Stimulated activated CD4-positive, alpha-beta T cell treated with anti-CD3 and anti-CD28 coated beads, TNF-alpha, amount 100 ng/mL, for 1 hour (primary cell): Measurements from ENCODE around the gene GOPC.

Source experiments
- DNase-seq, 3 donors: peaks; one replicate each; pipeline ENCODE4 v3.0.0-alpha.2; 2020; ENCODE audit warnings: low read depth in 3 of 3, low spot score in 1 of 3

The GOPC gene

GRCh38 chr6:117597755-117598154 is 4.6 kb downstream of the GOPC start:
- no peak for DNase-seq

DNA sequence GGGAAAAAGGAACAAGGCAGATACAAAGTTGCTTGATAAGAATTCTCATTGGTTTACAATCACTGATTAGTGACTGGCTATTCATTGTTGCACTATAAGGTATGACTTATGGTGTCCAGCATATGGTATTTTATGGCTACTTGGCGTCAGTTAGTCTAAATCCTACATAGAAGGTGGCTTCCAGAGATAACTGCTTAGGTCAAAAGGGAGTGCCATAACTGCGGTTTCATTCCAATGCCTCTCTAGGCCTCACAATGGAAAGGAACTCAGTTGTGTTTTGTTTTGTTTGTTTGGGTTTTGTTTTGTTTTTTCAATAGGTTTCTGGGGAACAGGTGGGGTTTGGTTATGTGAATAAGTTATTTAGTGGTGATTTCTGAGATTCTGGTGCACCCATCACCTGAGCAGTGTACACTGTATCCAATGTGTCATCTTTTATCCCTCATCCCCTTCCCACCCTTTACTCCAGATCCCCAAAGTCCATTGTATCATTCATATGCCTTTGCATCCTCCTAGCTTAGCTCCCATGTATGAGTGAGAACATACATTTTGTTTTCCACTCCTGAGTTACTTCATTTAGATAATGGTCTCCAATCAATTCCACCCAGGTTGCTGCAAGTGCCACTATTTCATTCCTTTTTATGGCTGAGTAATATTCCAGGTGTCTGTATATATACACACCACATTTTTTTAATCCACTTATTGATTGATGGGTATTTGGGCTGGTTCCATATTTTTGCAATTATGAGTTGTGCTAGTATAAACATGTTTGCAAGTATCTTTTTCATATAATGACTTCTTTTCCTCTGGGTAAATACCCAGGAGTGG is 7.0 kb downstream of the GOPC start:
- DNase-seq, result no peak

DNA sequence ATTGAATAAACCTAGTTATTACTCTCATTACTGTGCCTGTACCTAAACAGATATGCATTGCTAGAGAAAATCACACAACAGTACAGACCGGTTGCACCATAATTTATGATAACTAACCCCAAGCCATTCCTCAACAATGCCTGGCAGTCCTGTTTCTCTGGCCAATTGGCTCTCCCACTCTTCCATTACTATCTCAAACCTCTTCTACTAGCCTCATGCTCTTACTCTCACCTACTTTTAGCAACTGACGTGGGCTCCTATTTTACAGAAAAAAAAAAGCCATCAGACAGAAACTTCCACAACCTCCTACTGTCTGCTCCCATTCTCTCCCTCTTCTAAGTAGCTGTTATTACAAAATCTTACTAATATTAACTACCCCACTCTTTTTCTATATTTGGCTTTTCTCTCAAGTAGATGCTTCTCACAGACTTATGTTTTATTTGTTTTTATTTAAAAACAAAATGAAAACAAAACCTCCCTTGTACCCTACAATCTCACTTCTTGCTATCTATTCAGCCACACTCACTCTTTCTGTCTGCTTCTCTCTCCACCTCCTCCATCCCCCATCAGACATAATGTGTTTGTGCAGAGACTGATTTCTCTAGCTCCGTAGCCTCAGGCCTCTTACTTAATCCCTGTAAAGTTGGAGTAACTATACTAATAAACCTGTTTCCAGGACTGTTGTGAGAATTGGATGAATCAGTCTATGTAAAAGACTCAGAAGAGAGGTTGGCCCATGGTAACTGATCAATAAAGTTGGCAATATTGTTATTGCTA is 9.1 kb downstream of the GOPC start:
- no peak for DNase-seq

GRCh38 chr6:117591405-117591804 is 10.9 kb downstream of the GOPC start:
- no peak for DNase-seq

GRCh38 chr6:117590447-117590846 is 11.9 kb downstream of the GOPC start:
- no peak for DNase-seq

GRCh38 chr6:117585647-117586046 is 16.7 kb downstream of the GOPC start:
- DNase-seq, result no peak

- no peak for DNase-seq
Observed at GRCh38 chr6:117574198-117574597, 28.1 kb downstream of the GOPC start.

- DNase-seq, result no peak
Observed at GRCh38 chr6:117573006-117573680, 29.2 kb downstream of the GOPC start.

DNA sequence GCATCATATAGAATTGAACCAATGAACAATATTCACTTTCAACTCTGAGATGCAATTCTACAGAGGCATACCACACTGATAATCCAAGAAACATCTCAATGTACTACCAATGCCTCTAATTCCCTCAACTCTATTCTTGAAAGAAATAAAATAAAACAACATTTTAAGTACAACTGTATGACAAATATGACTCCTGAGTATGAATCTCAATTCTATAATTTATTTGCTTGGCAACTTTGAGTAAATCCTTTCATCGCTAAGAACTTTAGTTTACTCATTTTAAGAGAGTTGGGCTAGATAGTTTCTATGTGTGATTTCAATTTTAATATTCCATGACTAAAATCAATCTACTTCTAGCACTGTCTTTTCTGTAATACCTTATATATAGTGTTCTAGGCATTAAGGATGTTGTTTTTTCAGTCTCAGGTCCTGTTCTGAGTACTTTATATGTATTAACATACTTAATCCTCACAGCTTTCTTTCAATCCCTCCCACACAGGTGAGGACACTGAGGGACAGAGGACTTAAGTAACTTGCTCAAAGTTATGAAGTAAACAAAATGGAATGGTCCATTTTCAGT is 33.4 kb downstream of the GOPC start:
- no peak for DNase-seq

DNA sequence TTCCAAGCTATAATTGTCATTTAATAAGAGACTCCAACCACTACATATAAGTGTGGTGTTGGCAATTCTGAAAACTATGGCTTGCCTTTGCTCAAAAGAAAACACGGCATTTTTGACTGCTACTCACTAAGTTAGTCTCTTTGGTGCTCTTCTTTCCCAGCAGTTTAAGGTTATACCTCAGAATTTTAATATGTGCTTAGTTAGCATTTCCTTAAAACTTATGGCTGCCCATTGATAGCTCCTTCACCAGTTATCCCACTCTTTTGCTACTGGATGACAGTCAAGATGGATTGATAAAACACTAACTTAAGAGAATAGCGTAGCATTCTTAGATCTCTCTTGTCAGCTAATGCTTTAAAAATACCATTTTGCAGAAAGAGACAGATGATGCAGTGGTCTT is 34.1 kb downstream of the GOPC start:
- no peak for DNase-seq

DNA sequence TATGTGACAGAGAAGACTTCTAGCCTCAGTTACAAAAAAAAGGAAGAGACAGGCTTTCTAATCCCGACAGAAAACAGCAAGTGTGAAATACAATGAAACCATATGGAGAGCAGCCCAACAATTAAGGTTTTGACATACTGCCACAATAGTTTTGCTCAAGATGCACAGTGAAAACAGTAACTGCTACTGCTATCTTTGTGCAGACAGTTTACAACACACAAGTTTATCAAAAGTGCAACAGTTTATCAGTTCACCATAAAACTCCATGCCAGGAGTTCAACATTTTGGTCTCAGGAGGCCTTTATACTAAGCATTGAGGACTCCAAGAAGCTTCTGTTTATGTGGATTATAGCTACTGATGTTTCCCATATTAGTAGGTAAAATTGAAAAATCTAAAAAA is 37.6 kb downstream of the GOPC start:
- DNase-seq, result no peak

DNA sequence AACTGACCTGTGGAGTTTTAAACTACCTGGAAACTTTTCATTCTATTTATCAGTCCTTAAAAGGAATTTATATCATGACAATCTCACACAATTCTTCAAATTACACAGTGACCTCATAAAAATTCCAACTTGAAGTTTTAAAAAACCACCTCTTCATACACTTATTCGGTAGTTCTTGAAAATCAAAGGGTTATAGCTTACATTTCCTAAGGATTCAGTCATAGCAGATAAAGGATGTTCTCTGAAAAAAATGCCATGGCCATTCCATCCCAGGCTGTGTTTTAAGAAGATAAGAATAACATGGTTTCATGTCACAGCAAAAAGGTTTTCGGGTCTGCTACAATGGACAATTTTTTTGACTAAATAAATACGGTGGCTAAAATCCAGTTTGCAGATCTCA is 41.2 kb downstream of the GOPC start:
- no peak for DNase-seq

GRCh38 chr6:117559299-117559698 is 43.0 kb downstream of the GOPC start:
- DNase-seq, result no peak

DNA sequence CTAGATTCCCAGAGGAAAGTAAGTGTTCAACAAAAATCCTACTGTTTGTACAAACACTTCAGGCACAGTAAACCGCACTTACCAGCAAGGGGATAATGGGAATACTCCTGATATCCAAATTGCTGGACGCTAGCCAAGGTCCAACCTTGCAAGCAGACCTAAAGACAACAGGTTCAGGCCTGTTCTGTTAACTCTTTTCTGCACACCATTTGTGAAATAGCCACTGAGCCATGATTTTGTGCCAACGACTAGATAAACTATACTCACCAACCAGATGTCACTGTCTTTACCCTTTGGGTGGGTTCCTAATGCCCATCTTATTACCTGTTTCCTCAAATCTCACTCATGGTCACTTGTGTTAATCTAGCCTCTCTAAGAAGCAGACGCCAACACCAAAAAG is 43.5 kb downstream of the GOPC start:
- no peak for DNase-seq

DNA sequence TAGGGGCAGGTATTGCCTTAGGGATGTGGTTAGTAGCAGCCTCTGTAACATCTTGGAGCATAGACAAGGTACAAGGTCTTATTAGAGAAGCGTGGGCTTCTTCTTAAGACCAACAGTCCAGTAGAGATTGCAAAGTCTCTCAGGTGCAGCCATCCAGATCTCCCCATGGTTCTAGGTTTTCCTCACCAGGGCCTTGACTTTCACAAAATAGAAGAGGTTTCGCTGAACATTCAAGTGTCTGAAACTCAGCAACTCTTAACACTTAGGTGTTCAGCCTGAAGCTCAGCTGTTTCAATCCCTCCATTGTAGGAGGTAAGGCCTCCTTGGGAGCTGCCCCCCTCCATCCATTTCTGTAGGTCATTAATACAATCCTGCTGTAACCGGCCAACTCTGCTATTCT is 44.4 kb downstream of the GOPC start:
- DNase-seq, result no peak

DNA sequence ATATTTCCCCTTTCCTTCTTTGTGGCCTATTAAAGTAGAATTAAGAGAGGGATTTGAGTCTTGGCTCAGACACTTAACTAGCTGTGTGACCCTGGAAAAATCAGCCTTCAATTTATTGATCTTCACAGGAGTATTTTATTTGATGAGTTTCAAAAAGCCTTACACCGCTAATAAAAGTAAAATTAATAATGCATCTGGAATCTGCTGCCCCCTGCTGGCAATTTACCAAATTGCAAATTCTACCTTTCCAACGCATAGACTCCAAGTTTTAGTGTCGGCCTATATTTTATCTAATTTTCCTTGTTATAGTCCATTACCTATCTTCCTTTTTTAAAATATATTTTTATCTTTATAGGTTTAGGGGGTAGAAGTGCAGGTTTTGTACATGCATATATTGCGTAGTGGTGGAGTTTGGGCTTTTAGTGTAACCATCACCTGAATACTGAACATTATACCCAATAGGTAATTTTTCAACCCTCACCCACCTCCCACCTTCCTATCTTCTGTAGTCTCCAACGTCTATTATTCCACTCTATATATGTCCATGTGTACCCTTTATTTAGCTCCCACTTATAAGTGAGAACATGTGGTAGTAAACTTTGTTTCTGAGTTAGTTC is 46.3 kb downstream of the GOPC start:
- peak in 2 of 3 donors; percentile 37 to 38 for DNase-seq

DNA sequence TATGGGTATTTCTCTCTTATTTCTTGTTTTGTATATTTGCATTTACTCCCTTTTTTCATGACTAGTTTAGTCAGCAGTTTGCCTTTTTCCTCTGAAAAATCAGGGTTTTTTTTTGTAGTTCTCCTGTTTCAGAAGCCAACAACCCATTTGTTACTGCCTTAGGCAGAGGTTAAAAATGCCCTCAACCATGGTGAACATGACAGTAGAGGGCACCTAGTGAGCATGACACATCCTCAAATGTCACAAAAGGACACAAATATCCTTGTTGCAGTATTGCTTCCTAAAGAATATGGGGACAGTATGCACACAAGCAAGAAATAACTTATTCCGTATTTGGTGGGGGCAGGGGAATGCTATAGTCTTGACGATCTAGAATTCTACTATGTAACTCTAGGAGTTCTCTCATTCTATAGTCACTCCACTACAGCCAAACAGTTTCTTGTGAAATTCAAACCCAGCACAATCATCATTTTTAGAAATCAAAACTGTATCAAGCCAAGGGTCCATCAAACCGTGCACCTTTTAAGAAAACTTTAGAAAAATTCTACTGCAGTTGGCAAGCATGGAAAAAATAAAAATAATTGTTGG is 47.0 kb downstream of the GOPC start:
- DNase-seq, result no peak

- DNase-seq, result no peak
Observed at GRCh38 chr6:117553142-117553541, 49.2 kb downstream of the GOPC start.

GRCh38 chr6:117552618-117553017 is 49.7 kb downstream of the GOPC start:
- no peak for DNase-seq

DNA sequence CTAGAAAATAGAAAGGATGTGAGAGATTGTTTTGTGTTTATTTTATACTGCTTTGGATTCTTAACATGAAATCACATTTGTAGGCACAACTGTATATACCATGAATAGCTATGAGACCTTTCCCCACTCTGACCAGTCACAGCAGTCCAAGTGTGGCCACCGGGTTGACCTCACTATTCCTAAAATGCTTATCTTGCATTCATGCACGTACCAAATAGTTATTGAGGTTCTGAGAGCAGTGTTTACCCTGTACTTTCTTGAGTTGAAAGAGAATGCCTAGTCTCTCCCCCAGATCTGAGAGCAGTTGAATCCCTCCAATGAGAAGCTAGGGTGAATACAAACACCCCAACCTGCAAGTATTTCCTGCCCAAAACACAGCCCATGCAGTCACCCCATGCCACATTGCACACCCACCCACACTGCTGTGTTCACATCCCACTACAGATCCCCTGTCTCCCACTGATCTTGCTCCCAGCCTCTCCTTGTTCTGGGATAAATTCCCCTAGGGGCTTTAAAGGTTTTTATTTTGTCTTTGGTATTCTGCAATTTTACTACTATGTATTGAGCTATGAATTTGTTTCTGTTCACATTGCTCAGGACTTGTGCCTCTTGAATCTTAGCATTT is 51.6 kb downstream of the GOPC start:
- DNase-seq, result no peak
